Neural progenitor cell (in vitro differentiated cells): Measurements from ENCODE around the gene KANK3.

ENCODE experiments used
- EZH2 ChIP-seq: fragments of 200-600 bp; sonication (generic); IDR thresholded peaks from 2 replicates; pipeline ENCODE4 v1.6.1; 2017; ENCODE audit warnings: antibody characterized with exemption, mild to moderate bottlenecking, moderate library complexity
- EZH2phosphoT487 ChIP-seq: fragments of 200-600 bp; sonication (generic); IDR thresholded peaks from 2 replicates; pipeline ENCODE4 v1.6.1; 2017; ENCODE audit warnings: antibody characterized with exemption
- TF ChIP-seq, protein P1 (sequence below): fragments of 200-600 bp; sonication (generic); IDR thresholded peaks from 2 replicates; pipeline ENCODE4 v1.5.1; 2017; ENCODE audit warnings: antibody characterized with exemption, mild to moderate bottlenecking

DNA sequence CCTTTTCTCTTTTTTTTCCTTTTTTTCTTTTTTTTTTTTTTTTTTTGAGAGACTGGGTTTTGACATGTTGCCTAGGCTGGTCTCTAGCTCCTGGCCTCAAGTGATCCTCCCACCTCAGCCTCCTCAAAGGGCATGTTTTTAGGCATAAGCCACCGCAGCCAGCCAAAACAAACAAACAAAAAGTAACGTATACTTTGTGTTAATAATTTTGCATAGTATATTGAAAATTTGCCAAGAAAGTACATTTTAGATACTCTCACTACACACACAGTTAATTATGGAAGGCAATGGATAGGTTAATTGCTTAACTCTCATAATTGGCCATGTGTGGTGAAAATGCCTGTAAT, 45.5 kb upstream of the KANK3 start:
- TF ChIP-seq, protein P1, sequence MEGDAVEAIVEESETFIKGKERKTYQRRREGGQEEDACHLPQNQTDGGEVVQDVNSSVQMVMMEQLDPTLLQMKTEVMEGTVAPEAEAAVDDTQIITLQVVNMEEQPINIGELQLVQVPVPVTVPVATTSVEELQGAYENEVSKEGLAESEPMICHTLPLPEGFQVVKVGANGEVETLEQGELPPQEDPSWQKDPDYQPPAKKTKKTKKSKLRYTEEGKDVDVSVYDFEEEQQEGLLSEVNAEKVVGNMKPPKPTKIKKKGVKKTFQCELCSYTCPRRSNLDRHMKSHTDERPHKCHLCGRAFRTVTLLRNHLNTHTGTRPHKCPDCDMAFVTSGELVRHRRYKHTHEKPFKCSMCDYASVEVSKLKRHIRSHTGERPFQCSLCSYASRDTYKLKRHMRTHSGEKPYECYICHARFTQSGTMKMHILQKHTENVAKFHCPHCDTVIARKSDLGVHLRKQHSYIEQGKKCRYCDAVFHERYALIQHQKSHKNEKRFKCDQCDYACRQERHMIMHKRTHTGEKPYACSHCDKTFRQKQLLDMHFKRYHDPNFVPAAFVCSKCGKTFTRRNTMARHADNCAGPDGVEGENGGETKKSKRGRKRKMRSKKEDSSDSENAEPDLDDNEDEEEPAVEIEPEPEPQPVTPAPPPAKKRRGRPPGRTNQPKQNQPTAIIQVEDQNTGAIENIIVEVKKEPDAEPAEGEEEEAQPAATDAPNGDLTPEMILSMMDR = no peak
- TF ChIP-seq EZH2 = no peak
- TF ChIP-seq EZH2phosphoT487 = no peak
